Neuronal stem cell (in vitro differentiated cells): ENCODE results near the gene ATOX1. TPM values are rescaled to one million over a fixed set of nuclear protein-coding genes. Genes with fewer than 3 reads are reported as not detected.

Source experiments
- DNase-seq: peaks from one replicate; pipeline ENCODE4 v3.0.0-alpha.2; 2013; ENCODE audit warnings: low spot score
- H2AFZ ChIP-seq: one replicate; pipeline ENCODE4 v1.6.1; 2013; ENCODE audit warnings: mild to moderate bottlenecking, low read length, inconsistent platforms
- H2AK5ac ChIP-seq: 2 replicates; pipeline ENCODE4 v1.6.1; 2013; ENCODE audit warnings: low read depth, mild to moderate bottlenecking, inconsistent platforms, low read length, moderate library complexity, mixed read lengths
- H2BK120ac ChIP-seq: 2 replicates; pipeline ENCODE4 v1.6.1; 2013; ENCODE audit warnings: low read depth, mild to moderate bottlenecking, inconsistent platforms, low read length, moderate library complexity, mixed read lengths
- H2BK12ac ChIP-seq: one replicate; pipeline ENCODE4 v1.6.1; 2013; ENCODE audit warnings: low read length, inconsistent platforms
- H2BK15ac ChIP-seq: 2 replicates; pipeline ENCODE4 v1.6.1; 2013; ENCODE audit warnings: mild to moderate bottlenecking, low read length, inconsistent platforms, mixed read lengths
- H2BK5ac ChIP-seq: one replicate; pipeline ENCODE4 v1.6.1; 2013; ENCODE audit warnings: inconsistent platforms, mild to moderate bottlenecking, low read length, moderate library complexity
- H3K14ac ChIP-seq: one replicate; pipeline ENCODE4 v1.6.1; 2013; ENCODE audit warnings: low read length, inconsistent platforms
- H3K18ac ChIP-seq: 2 replicates; pipeline ENCODE4 v1.6.1; 2013; ENCODE audit warnings: low read length, inconsistent platforms
- H3K23ac ChIP-seq: 2 replicates; pipeline ENCODE4 v1.6.1; 2013; ENCODE audit warnings: low read depth, mild to moderate bottlenecking, mixed read lengths, low read length, inconsistent platforms; ENCODE audit not compliant: poor library complexity
- H3K27ac ChIP-seq: replicated peaks from 3 replicates; pipeline ENCODE4 v1.5.1; 2013; ENCODE audit warnings: low read length, inconsistent platforms
- H3K27me3 ChIP-seq, 3 experiments: 2 replicates each; pipeline ENCODE4 v1.6.1; 2013; ENCODE audit warnings: low read length in 3 of 3, mild to moderate bottlenecking in 2 of 3, inconsistent platforms in 1 of 3, low read depth in 1 of 3, mixed read lengths in 1 of 3, moderate library complexity in 1 of 3; ENCODE audit not compliant: control insufficient read depth in 3 of 3, insufficient read depth in 3 of 3
- H3K36me3 ChIP-seq, 2 donors: replicated peaks in 1 of 2; 2 replicates each; pipeline ENCODE4 v1.6.1; 2013; ENCODE audit warnings: low read length in 2 of 2; ENCODE audit not compliant: control insufficient read depth in 2 of 2, insufficient read depth in 2 of 2
- H3K4ac ChIP-seq: 2 replicates; pipeline ENCODE4 v1.6.1; 2013; ENCODE audit warnings: inconsistent platforms, mild to moderate bottlenecking, low read length, moderate library complexity
- H3K4me1 ChIP-seq, 2 donors: 1 replicate in 1 of 2; 2 replicates in 1 of 2; pipeline ENCODE4 v1.6.1; 2013; ENCODE audit warnings: low read length in 2 of 2, low read depth in 1 of 2; ENCODE audit not compliant: control insufficient read depth in 2 of 2, insufficient read depth in 1 of 2
- H3K4me2 ChIP-seq: one replicate; pipeline ENCODE4 v1.6.1; 2013; ENCODE audit warnings: mild to moderate bottlenecking, low read length, inconsistent platforms; ENCODE audit not compliant: insufficient read depth, poor library complexity, severe bottlenecking
- H3K4me3 ChIP-seq, 2 donors: 2 replicates each; pipeline ENCODE4 v1.5.1; 2013; ENCODE audit warnings: low read length in 2 of 2, mild to moderate bottlenecking in 2 of 2, inconsistent platforms in 1 of 2, moderate library complexity in 1 of 2
- H3K79me1 ChIP-seq: one replicate; pipeline ENCODE4 v1.6.1; 2013; ENCODE audit warnings: low read depth, mild to moderate bottlenecking, inconsistent platforms, low read length, moderate library complexity
- H3K9ac ChIP-seq: one replicate; pipeline ENCODE4 v1.6.1; 2013; ENCODE audit warnings: mild to moderate bottlenecking, low read depth, low read length, inconsistent platforms; ENCODE audit not compliant: poor library complexity
- H3K9me3 ChIP-seq, 2 donors: replicated peaks in 1 of 2; 2 replicates each; pipeline versions ENCODE3 to v1.6.1; 2013; ENCODE audit warnings: low read length in 2 of 2, mild to moderate bottlenecking in 2 of 2, inconsistent platforms in 1 of 2, low read depth in 1 of 2, mixed read lengths in 1 of 2, moderate library complexity in 1 of 2; ENCODE audit not compliant: control insufficient read depth in 2 of 2, insufficient read depth in 1 of 2
- H4K8ac ChIP-seq: one replicate; pipeline ENCODE4 v1.6.1; 2013; ENCODE audit warnings: low read depth, mild to moderate bottlenecking, inconsistent platforms, low read length, moderate library complexity
- H4K91ac ChIP-seq: one replicate; pipeline ENCODE4 v1.6.1; 2013; ENCODE audit warnings: low read length, low read depth, mild to moderate bottlenecking, inconsistent platforms; ENCODE audit not compliant: poor library complexity
- WGBS, 2 donors: extraction: QIAGEN DNeasy Blood & Tissue Kit; methylation state at CpG; one replicate each; pipeline ENCODE4 v1.1.7; 2013; ENCODE audit warnings: missing lambda C conversion rate in 2 of 2, mixed read lengths in 1 of 2; ENCODE audit not compliant: insufficient read length in 2 of 2, insufficient replicate concordance in 1 of 2; ENCODE audit errors: extremely low coverage in 2 of 2; 5-methylcytosine and 5-hydroxymethylcytosine counted together
- small RNA-seq: library from polyadenylated mRNA; stranded (forward); fragments of <200 nt; extraction: miRNeasy Mini kit (QIAGEN cat#:217004); gene quantifications from one replicate; pipeline ENCODE3, GENCODE V24; 2013; ENCODE audit not compliant: insufficient read depth

Gene ATOX1

DNA sequence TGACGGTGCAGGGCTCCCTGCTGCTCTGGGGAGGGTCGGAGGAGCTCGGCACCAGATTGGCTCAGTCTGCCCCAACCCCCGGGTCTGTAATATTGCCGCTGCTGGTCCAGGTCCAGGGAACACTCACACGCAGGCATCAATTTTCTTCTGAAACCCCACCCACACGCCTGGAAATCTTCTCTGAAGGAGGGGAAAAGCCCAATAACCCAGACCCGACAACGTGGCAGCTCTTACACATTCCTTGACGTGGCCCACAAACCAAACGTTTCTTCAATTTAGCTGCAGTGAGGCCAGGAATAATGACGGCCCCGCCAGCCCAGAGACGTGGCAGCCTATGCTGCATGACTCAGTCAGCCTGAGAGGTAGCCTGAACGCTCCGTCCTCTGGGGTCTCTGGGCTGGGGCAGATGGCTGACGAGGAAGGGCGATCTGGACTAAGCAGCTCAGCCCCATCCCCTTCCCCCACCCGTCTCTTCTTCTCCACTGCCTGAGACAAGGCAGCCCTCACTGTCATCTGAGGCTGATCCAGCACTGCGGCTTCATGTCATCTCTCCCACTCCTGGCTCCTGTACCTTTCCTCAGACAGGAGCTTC lies 61.9 kb downstream of the ATOX1 start:
- H2AK5ac ChIP-seq: no peak overlapping the region
- H3K27ac ChIP-seq: no peak overlapping the region
- no peaks in the 10 kb centered on the region for H3K27me3 ChIP-seq
- no CpG with 5 or more reads among the region's 20 CpGs for WGBS, 2 donors
- peak overlapping the region; percentile 59 for H2BK5ac ChIP-seq
- H2BK12ac ChIP-seq: peak overlapping the region; percentile 35
- H3K9ac ChIP-seq: no peak overlapping the region
- H3K4ac ChIP-seq: no peak overlapping the region
- H3K18ac ChIP-seq: peak overlapping the region; percentile 93
- no peak overlapping the region for H3K4me3 ChIP-seq
- H3K4me1 ChIP-seq: peaks cover 20 to 36% of the 10 kb centered on the region in 2 donors
- no peak overlapping the region for H3K4me2 ChIP-seq
- H3K36me3 ChIP-seq: no peaks in the 10 kb centered on the region
- H3K79me1 ChIP-seq: no peaks in the 10 kb centered on the region
- H4K91ac ChIP-seq: no peak overlapping the region
- H3K14ac ChIP-seq: no peak overlapping the region
- no peaks in the 10 kb centered on the region for H3K9me3 ChIP-seq
- DNase-seq: no peak
- peak overlapping the region; percentile 61 for H2AFZ ChIP-seq
- no peak overlapping the region for H4K8ac ChIP-seq
- H3K23ac ChIP-seq: peak overlapping the region; percentile 23
- H2BK120ac ChIP-seq: peak overlapping the region; percentile 40
- H2BK15ac ChIP-seq: peak overlapping the region; percentile 72

DNA sequence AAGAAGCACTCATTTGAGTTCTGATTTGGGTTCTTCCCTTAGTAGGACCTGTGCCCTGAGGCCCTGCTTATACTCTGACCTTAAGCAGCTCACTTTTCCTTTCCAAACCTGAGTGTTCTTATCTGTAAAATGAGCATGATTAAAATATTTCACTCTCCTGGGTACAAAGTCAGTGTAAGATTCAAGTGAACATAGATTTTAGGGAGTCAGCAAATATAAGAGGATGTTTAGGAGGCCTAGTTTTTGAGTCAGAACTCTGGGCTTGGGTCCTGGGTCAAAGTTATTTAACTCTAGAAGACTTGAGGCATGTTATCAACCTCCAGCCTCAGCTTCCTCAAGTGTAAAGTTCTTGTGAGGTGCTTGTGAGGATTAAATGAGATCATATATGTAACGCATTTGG lies 63.0 kb downstream of the ATOX1 start:
- H3K36me3 ChIP-seq: no peaks in the 10 kb centered on the region
- no peak overlapping the region for H2BK120ac ChIP-seq
- H3K4ac ChIP-seq: no peak overlapping the region
- no peak overlapping the region for H2BK15ac ChIP-seq
- no peak overlapping the region for H3K23ac ChIP-seq
- no peak overlapping the region for H3K4me2 ChIP-seq
- H3K4me1 ChIP-seq: peaks cover 22 to 31% of the 10 kb centered on the region in 2 donors
- H3K9ac ChIP-seq: no peak overlapping the region
- no peak overlapping the region for H3K14ac ChIP-seq
- no CpG with 5 or more reads among the region's 1 CpG for WGBS, 2 donors
- no peaks in the 10 kb centered on the region for H3K9me3 ChIP-seq
- H4K8ac ChIP-seq: no peak overlapping the region
- no peak overlapping the region for H2AFZ ChIP-seq
- no peak overlapping the region for H3K4me3 ChIP-seq
- H2BK12ac ChIP-seq: no peak overlapping the region
- no peak overlapping the region for H2AK5ac ChIP-seq
- no peak for DNase-seq
- no peak overlapping the region for H3K27ac ChIP-seq
- no peaks in the 10 kb centered on the region for H3K79me1 ChIP-seq
- H4K91ac ChIP-seq: no peak overlapping the region
- no peak overlapping the region for H3K18ac ChIP-seq
- no peaks in the 10 kb centered on the region for H3K27me3 ChIP-seq
- no peak overlapping the region for H2BK5ac ChIP-seq

DNA sequence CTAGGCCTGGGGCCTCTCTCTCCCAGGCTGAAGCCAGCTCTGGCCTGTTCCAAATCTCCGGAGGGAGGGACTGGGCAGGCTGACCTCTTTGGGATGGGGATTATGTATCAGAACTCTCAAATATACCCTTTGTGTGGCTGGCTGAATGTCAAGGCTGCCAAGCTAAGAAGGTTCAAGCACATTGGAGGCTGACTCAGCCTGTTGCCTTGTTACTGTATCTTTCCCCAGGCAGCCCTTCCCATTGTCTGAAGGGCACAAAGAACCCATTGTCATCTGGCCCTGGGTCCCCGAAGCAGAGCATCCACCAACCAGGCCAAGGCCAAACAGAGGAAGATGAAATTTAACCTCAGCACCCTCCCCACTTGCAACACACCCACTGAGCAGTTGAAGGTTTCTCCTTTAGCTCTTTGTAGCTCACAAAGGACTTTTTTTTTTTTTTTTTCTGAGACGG lies 64.4 kb downstream of the ATOX1 start:
- H3K36me3 ChIP-seq: no peaks in the 10 kb centered on the region
- no peaks in the 10 kb centered on the region for H3K27me3 ChIP-seq
- no peak overlapping the region for H3K9ac ChIP-seq
- H3K23ac ChIP-seq: no peak overlapping the region
- no peak overlapping the region for H3K4me2 ChIP-seq
- H3K4me1 ChIP-seq: peaks cover 17 to 25% of the 10 kb centered on the region in 2 donors
- no peak overlapping the region for H2BK15ac ChIP-seq
- no peak overlapping the region for H4K8ac ChIP-seq
- no peak overlapping the region for H3K4me3 ChIP-seq
- no peak overlapping the region for H2BK5ac ChIP-seq
- no peak overlapping the region for H2BK12ac ChIP-seq
- H3K27ac ChIP-seq: no peak overlapping the region
- no peak overlapping the region for H4K91ac ChIP-seq
- peak overlapping the region; percentile 66 for H2AFZ ChIP-seq
- WGBS, 2 donors: no CpG with 5 or more reads among the region's 3 CpGs
- no peak overlapping the region for H2AK5ac ChIP-seq
- peak overlapping the region; percentile 40 for H3K14ac ChIP-seq
- H2BK120ac ChIP-seq: no peak overlapping the region
- H3K9me3 ChIP-seq: no peaks in the 10 kb centered on the region
- H3K79me1 ChIP-seq: no peaks in the 10 kb centered on the region
- H3K18ac ChIP-seq: peak overlapping the region; percentile 35
- no peak for DNase-seq
- H3K4ac ChIP-seq: no peak overlapping the region

Small RNA genes within 50 kb of the gene (small RNA-seq; reads per million reads assigned to genes)
- gene RN7SKP232: not detected
